GM23338 (cell line): ENCODE results near the gene SLC66A1.
"Not testable (repeated sequence)": the region's sequence is repeated elsewhere in the genome, so short reads cannot be mapped to it uniquely, and the experiment has no call there.

Source experiments
- EZH2 ChIP-seq: fragments of 200-600 bp; sonication (generic); IDR thresholded peaks from one replicate; pipeline ENCODE4 v1.8.0; 2017; ENCODE audit warnings: antibody characterized with exemption, mild to moderate bottlenecking, low read depth; ENCODE audit not compliant: unreplicated experiment
- EZH2phosphoT487 ChIP-seq: fragments of 200-600 bp; sonication (generic); IDR thresholded peaks from one replicate; pipeline ENCODE4 v1.8.1; 2018; ENCODE audit warnings: antibody characterized with exemption; ENCODE audit not compliant: unreplicated experiment
- POLR2AphosphoS5 ChIP-seq: IDR thresholded peaks from 2 replicates; pipeline ENCODE4 v1.6.1; 2016; ENCODE audit warnings: antibody characterized with exemption, low read depth
- REST ChIP-seq: IDR thresholded peaks from one replicate; pipeline ENCODE4 v1.6.1; 2018; ENCODE audit warnings: antibody characterized with exemption; ENCODE audit not compliant: unreplicated experiment

GRCh38 chr1:19285366-19285765, 26.8 kb upstream of the SLC66A1 start:
- TF ChIP-seq EZH2phosphoT487, EZH2, POLR2AphosphoS5, REST: not testable (repeated sequence)
